ENCODE measurements around the gene FIGN. TPM values are rescaled to one million over a fixed set of nuclear protein-coding genes. Genes with fewer than 3 reads are reported as not detected.

FIGN gene
- total RNA-seq, 3 donors from 2014 or later (not counting 1 experiment from before 2014, with no cell fraction given): not detected

DNA sequence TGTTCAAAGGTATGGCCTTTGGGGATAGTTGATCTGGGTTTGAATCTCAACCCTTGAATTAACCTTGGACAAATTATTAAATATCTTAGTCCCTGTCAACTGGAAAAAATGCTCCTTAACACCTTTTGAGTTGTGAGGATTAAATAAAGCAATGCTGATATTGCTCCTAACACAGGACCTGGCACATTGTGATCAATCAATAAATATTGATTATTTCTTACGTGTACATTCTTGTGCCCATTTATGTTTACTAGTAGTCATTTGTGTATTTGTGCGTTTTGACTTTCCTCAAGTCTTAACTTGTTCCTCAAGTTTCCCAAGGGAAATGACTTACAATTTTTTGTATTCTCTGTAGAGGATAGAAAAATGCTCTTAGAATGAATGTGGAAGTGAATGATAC, 19.6 kb upstream of the FIGN start:
- Mint-ChIP-seq H3K4me3 (no peak overlapping the region), H3K4me1 (no peaks in the 10 kb centered on the region), H3K27me3 (ENCODE audit: low read depth in 2 of 2) (no peaks in the 10 kb centered on the region), H3K9me3 (peaks cover 6 to 7% of the 10 kb centered on the region in 2 donors), H3K27ac (no peak overlapping the region), H3K36me3 (no peaks in the 10 kb centered on the region)
- DNase-seq: no peak
- H3K27me3 ChIP-seq (ENCODE audit: control insufficient read depth, insufficient read depth, low read length): no peaks in the 10 kb centered on the region
- no peak overlapping the region for H3K4me3 ChIP-seq (ENCODE audit: low read length)
- WGBS (ENCODE audit: insufficient coverage): 83% methylated on average over 1 of the region's 2 CpGs
- TF ChIP-seq, protein P1, sequence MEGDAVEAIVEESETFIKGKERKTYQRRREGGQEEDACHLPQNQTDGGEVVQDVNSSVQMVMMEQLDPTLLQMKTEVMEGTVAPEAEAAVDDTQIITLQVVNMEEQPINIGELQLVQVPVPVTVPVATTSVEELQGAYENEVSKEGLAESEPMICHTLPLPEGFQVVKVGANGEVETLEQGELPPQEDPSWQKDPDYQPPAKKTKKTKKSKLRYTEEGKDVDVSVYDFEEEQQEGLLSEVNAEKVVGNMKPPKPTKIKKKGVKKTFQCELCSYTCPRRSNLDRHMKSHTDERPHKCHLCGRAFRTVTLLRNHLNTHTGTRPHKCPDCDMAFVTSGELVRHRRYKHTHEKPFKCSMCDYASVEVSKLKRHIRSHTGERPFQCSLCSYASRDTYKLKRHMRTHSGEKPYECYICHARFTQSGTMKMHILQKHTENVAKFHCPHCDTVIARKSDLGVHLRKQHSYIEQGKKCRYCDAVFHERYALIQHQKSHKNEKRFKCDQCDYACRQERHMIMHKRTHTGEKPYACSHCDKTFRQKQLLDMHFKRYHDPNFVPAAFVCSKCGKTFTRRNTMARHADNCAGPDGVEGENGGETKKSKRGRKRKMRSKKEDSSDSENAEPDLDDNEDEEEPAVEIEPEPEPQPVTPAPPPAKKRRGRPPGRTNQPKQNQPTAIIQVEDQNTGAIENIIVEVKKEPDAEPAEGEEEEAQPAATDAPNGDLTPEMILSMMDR (IDR thresholded peaks at IDR 0.05): no peak
- ATAC-seq: no peak
- no peaks in the 10 kb centered on the region for H3K9me3 ChIP-seq (ENCODE audit: control insufficient read depth, insufficient read depth, low read length)
- no peak overlapping the region for H3K27ac ChIP-seq (ENCODE audit: low read length)
- no peaks in the 10 kb centered on the region for H3K4me1 ChIP-seq (ENCODE audit: control insufficient read depth, insufficient read depth, low read length)
- no peaks in the 10 kb centered on the region for H3K36me3 ChIP-seq (ENCODE audit: control insufficient read depth, insufficient read depth, low read length)
- intact Hi-C loops (cut with micrococcal nuclease): no loop called here

- Mint-ChIP-seq H3K4me1 (no peaks in the 10 kb centered on the region), H3K4me3 (no peak overlapping the region), H3K27ac (no peak overlapping the region), H3K9me3 (peaks cover 12 to 14% of the 10 kb centered on the region in 2 donors), H3K36me3 (no peaks in the 10 kb centered on the region), H3K27me3 (ENCODE audit: low read depth in 2 of 2) (no peaks in the 10 kb centered on the region)
- WGBS (ENCODE audit: insufficient coverage): 40% methylated on average over 1 of the region's 2 CpGs
- ATAC-seq (no peak), DNase-seq (no peak)
- Histone ChIP-seq H3K36me3 (ENCODE audit: control insufficient read depth, insufficient read depth, low read length) (no peaks in the 10 kb centered on the region), H3K4me1 (ENCODE audit: control insufficient read depth, insufficient read depth, low read length) (no peaks in the 10 kb centered on the region), H3K27ac (ENCODE audit: low read length) (no peak overlapping the region), H3K9me3 (ENCODE audit: control insufficient read depth, insufficient read depth, low read length) (no peaks in the 10 kb centered on the region), H3K4me3 (ENCODE audit: low read length) (no peak overlapping the region), H3K27me3 (ENCODE audit: control insufficient read depth, insufficient read depth, low read length) (no peaks in the 10 kb centered on the region)
- TF ChIP-seq, protein P1 (IDR thresholded peaks at IDR 0.05): no peak
- intact Hi-C loops (cut with micrococcal nuclease): no loop called here
Measured at GRCh38 chr2:163753726-163754125, 17.9 kb upstream of the FIGN start.

DNA sequence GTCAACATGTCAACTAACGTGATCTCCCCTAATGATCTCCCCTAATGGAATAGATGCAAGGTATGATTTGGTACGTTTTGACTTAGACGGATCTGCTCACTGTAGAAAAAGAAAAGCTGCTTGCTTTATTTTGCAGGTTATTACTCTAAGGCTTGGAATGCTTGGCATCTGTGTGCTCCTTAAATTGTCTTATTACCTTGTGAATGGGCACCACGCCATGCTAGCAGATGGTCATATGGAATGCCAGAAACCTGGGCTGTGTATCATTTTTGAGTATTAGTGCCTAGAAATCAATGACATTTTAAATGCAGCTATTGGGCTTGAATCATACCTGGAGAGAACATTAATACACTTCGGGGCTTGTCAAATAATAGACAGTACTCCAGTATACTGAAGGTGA, 16.5 kb upstream of the FIGN start:
- H3K27ac ChIP-seq (ENCODE audit: low read length): no peak overlapping the region
- no peaks in the 10 kb centered on the region for H3K4me1 ChIP-seq (ENCODE audit: control insufficient read depth, insufficient read depth, low read length)
- Mint-ChIP-seq H3K36me3 (no peaks in the 10 kb centered on the region), H3K4me1 (no peaks in the 10 kb centered on the region), H3K27me3 (ENCODE audit: low read depth in 2 of 2) (no peaks in the 10 kb centered on the region), H3K9me3 (peaks cover 9 to 11% of the 10 kb centered on the region in 2 donors), H3K4me3 (no peak overlapping the region), H3K27ac (no peak overlapping the region)
- intact Hi-C loops (cut with micrococcal nuclease): no loop called here
- 95% methylated on average over 4 of the region's 5 CpGs for WGBS (ENCODE audit: insufficient coverage)
- no peak for DNase-seq
- no peak overlapping the region for H3K4me3 ChIP-seq (ENCODE audit: low read length)
- H3K9me3 ChIP-seq (ENCODE audit: control insufficient read depth, insufficient read depth, low read length): no peaks in the 10 kb centered on the region
- H3K27me3 ChIP-seq (ENCODE audit: control insufficient read depth, insufficient read depth, low read length): no peaks in the 10 kb centered on the region
- no peaks in the 10 kb centered on the region for H3K36me3 ChIP-seq (ENCODE audit: control insufficient read depth, insufficient read depth, low read length)
- ATAC-seq: no peak
- TF ChIP-seq, protein P1 (IDR thresholded peaks at IDR 0.05): no peak

DNA sequence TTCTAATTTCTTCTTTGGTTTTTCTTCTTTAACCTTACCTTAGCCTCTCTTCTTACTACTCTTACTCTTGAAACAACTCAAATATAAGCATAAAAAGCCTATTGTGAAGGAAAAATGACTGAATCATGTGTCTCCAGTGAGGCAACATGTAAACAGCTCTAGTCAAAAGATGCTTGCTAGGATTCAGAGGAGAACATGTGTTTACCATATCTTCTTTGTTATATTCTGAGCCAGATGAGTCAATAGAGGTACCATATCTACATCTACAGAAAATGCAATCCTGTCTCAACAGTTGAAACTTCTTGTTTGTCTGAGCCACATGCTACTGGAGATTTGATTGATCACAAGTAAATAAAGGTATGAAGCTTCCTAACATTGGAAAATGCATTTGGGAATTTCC, 15.9 kb upstream of the FIGN start:
- H3K27me3 ChIP-seq (ENCODE audit: control insufficient read depth, insufficient read depth, low read length): no peaks in the 10 kb centered on the region
- no peaks in the 10 kb centered on the region for H3K36me3 ChIP-seq (ENCODE audit: control insufficient read depth, insufficient read depth, low read length)
- Mint-ChIP-seq H3K36me3 (no peaks in the 10 kb centered on the region), H3K27ac (no peak overlapping the region), H3K4me1 (no peaks in the 10 kb centered on the region), H3K27me3 (ENCODE audit: low read depth in 2 of 2) (no peaks in the 10 kb centered on the region), H3K4me3 (no peak overlapping the region), H3K9me3 (peaks cover 9 to 11% of the 10 kb centered on the region in 2 donors)
- DNase-seq (no peak), ATAC-seq (no peak)
- no peak overlapping the region for H3K27ac ChIP-seq (ENCODE audit: low read length)
- TF ChIP-seq, protein P1 (IDR thresholded peaks at IDR 0.05): no peak
- H3K9me3 ChIP-seq (ENCODE audit: control insufficient read depth, insufficient read depth, low read length): no peaks in the 10 kb centered on the region
- intact Hi-C loops (cut with micrococcal nuclease): no loop called here
- H3K4me3 ChIP-seq (ENCODE audit: low read length): no peak overlapping the region
- no peaks in the 10 kb centered on the region for H3K4me1 ChIP-seq (ENCODE audit: control insufficient read depth, insufficient read depth, low read length)

All from natural killer cell (primary cell).